Colonic mucosa (tissue), 4 donors: ENCODE results near the gene RGS1. TPM values are rescaled to one million over a fixed set of nuclear protein-coding genes. Genes with fewer than 3 reads are reported as not detected.

ENCODE experiments used
- DNase-seq: peaks from one replicate; pipeline ENCODE4 v3.0.0-alpha.2; 2020
- H3K27ac ChIP-seq: fragments of 200-600 bp; one replicate; pipeline ENCODE4 v1.8.0; 2021
- H3K27me3 ChIP-seq: fragments of 200-600 bp; one replicate; pipeline ENCODE4 v1.8.0; 2021
- H3K36me3 ChIP-seq: fragments of 200-600 bp; one replicate; pipeline ENCODE4 v1.8.0; 2021
- H3K4me1 ChIP-seq: fragments of 200-600 bp; one replicate; pipeline ENCODE4 v1.8.0; 2021; ENCODE audit warnings: mild to moderate bottlenecking
- H3K4me3 ChIP-seq: fragments of 200-600 bp; one replicate; pipeline ENCODE4 v1.8.0; 2021
- H3K9ac ChIP-seq, 2 donors: one replicate each; pipeline ENCODE4 v1.7.0; 2013; ENCODE audit warnings: control low read depth in 2 of 2, low read depth in 2 of 2, low read length in 2 of 2
- H3K9me3 ChIP-seq: fragments of 200-600 bp; one replicate; pipeline ENCODE4 v1.8.0; 2021
- CTCF ChIP-seq: fragments of 200-600 bp; IDR thresholded peaks from one replicate; pipeline ENCODE4 v1.8.0; 2022; ENCODE audit warnings: antibody characterized with exemption, mild to moderate bottlenecking
- intact Hi-C: fragments of 100-400 bp; cut with DNase I; formaldehyde crosslinking; loops from one replicate; pipeline ENCODE4 v1.14.1; 2022
- total RNA-seq, 2 donors: library from RNA; stranded (reverse); fragmentation: NEBNext Ultra II Directional in 1 of 2; extraction: Animal tissue kit (Norgen Biotek cat#: 25700) in 1 of 2; gene quantifications; one replicate each; pipeline ENCODE4 v1.2.1, GENCODE V29; 2021
- donor health status: healthy.
- donor health status: DM: no; HTN: no; CAD: no.
- donor health status: DM: no; HTN: no; CAD: no.

Gene RGS1
- total RNA-seq, result 10 to 100 TPM in 1 of 2 donors, 1 to 10 TPM in 1; 8.0 to 21.3 TPM

- Histone ChIP-seq H3K36me3 (no peaks in the 10 kb centered on the region), H3K27ac (peak within 1 kb of the TSS; percentile 29), H3K4me1 (no peaks in the 10 kb centered on the region), H3K27me3 (no peaks in the 10 kb centered on the region), H3K9ac (peak within 1 kb of the TSS in 1 of 2 donors; percentile 44), H3K9me3 (no peaks in the 10 kb centered on the region), H3K4me3 (peak within 1 kb of the TSS; percentile 9)
- peak; percentile 31 for DNase-seq
- TF ChIP-seq CTCF, result no peak
- intact Hi-C loops, result no loop called here
Measured at GRCh38 chr1:192575499-192576189, at the start of gene RGS1. Gene RGS1, plus strand, starts transcription at chr1:192575773. Its CDS starts 20 bp downstream, at chr1:192575793.

- DNase-seq, result no peak
Measured at GRCh38 chr1:192527111-192527795, 48.3 kb upstream of the RGS1 start.

GRCh38 chr1:192527950-192528349, 47.6 kb upstream of the RGS1 start:
- DNase-seq, result no peak
- Histone ChIP-seq H3K36me3 (no peaks in the 10 kb centered on the region), H3K4me1 (peaks cover 3% of the 10 kb centered on the region), H3K4me3 (no peak overlapping the region), H3K9ac (no peak overlapping the region), H3K27me3 (no peaks in the 10 kb centered on the region), H3K27ac (no peak overlapping the region), H3K9me3 (no peaks in the 10 kb centered on the region)
- intact Hi-C loops, result no loop called here
- TF ChIP-seq CTCF, result no peak

More at GRCh38 chr1:192527111-192527795, 48.3 kb upstream of the RGS1 start:
- Histone ChIP-seq H3K27me3 (no peaks in the 10 kb centered on the region), H3K4me3 (no peak overlapping the region), H3K9me3 (no peaks in the 10 kb centered on the region), H3K36me3 (no peaks in the 10 kb centered on the region), H3K9ac (no peak overlapping the region), H3K27ac (no peak overlapping the region), H3K4me1 (peaks cover 3% of the 10 kb centered on the region)
- no peak for TF ChIP-seq CTCF
- intact Hi-C loops, result no loop called here

- Histone ChIP-seq H3K27me3 (no peaks in the 10 kb centered on the region), H3K27ac (no peak overlapping the region), H3K36me3 (no peaks in the 10 kb centered on the region), H3K4me1 (peaks cover 3% of the 10 kb centered on the region), H3K9me3 (no peaks in the 10 kb centered on the region), H3K9ac (no peak overlapping the region), H3K4me3 (no peak overlapping the region)
- no peak for TF ChIP-seq CTCF
- no peak for DNase-seq
- intact Hi-C loops, result no loop called here
Measured at GRCh38 chr1:192529031-192529755, 46.4 kb upstream of the RGS1 start.

- Histone ChIP-seq H3K9me3 (no peaks in the 10 kb centered on the region), H3K4me3 (no peak overlapping the region), H3K9ac (no peak overlapping the region), H3K27me3 (no peaks in the 10 kb centered on the region), H3K36me3 (no peaks in the 10 kb centered on the region), H3K4me1 (peaks cover 3% of the 10 kb centered on the region), H3K27ac (peak overlapping the region; percentile 10)
- intact Hi-C loops, result no loop called here
- TF ChIP-seq CTCF, result no peak
- no peak for DNase-seq
Measured at GRCh38 chr1:192529811-192530210, 45.8 kb upstream of the RGS1 start.
